Measurements from ENCODE around the gene ACTG2. TPM values are rescaled to one million over a fixed set of nuclear protein-coding genes. Genes with fewer than 3 reads are reported as not detected.

Gene ACTG2
- total and polyA plus RNA-seq, 2 donors from 2014 or later: 6.6 to 13.7 TPM

- Histone ChIP-seq H3K9me3 (ENCODE audit: control insufficient read depth in 2 of 3, insufficient read depth in 1 of 3, low read length in 3 of 3) (no peaks in the 10 kb centered on the region), H3K27ac (ENCODE audit: low read depth in 2 of 2, low read length in 2 of 2) (no peak overlapping the region), H3K36me3 (ENCODE audit: control insufficient read depth in 2 of 3, insufficient read depth in 3 of 3, low read length in 3 of 3) (no peaks in the 10 kb centered on the region), H3K4me3 (ENCODE audit: low read length in 3 of 3) (no peak overlapping the region), H3K9ac (ENCODE audit: low read length in 3 of 3) (no peak overlapping the region), H3K4me1 (ENCODE audit: control insufficient read depth in 2 of 3, insufficient read depth in 2 of 3, low read depth in 1 of 3, low read length in 3 of 3) (no peaks in the 10 kb centered on the region), H3K27me3 (ENCODE audit: control insufficient read depth, insufficient read depth, low read length) (no peaks in the 10 kb centered on the region)
- FAIRE-seq (no peak), DNase-seq (no peak)
- TF ChIP-seq CTCF (IDR thresholded peaks at IDR 0.05; ENCODE audit: borderline replicate concordance, extremely low read depth, insufficient read depth): no peak
- intact Hi-C loops (cut with DNase I): no loop called here
These were observed 1.7 kb downstream of the ACTG2 start for GRCh38 chr2:73894475-73894850.

- FAIRE-seq (no peak), DNase-seq (no peak)
- H3K27ac ChIP-seq (ENCODE audit: low read depth in 2 of 2, low read length in 2 of 2): no peak overlapping the region
- no peaks in the 10 kb centered on the region for H3K9me3 ChIP-seq (ENCODE audit: control insufficient read depth in 2 of 3, insufficient read depth in 1 of 3, low read length in 3 of 3)
- no peak overlapping the region for H3K4me3 ChIP-seq (ENCODE audit: low read length in 3 of 3)
- intact Hi-C loops (cut with DNase I): no loop called here
- H3K27me3 ChIP-seq (ENCODE audit: control insufficient read depth, insufficient read depth, low read length): no peaks in the 10 kb centered on the region
- no peak overlapping the region for H3K9ac ChIP-seq (ENCODE audit: low read length in 3 of 3)
- H3K36me3 ChIP-seq (ENCODE audit: control insufficient read depth in 2 of 3, insufficient read depth in 3 of 3, low read length in 3 of 3): no peaks in the 10 kb centered on the region
- H3K4me1 ChIP-seq (ENCODE audit: control insufficient read depth in 2 of 3, insufficient read depth in 2 of 3, low read depth in 1 of 3, low read length in 3 of 3): no peaks in the 10 kb centered on the region
- no peak for TF ChIP-seq CTCF (IDR thresholded peaks at IDR 0.05; ENCODE audit: borderline replicate concordance, extremely low read depth, insufficient read depth)
These were observed 2.1 kb downstream of the ACTG2 start for GRCh38 chr2:73894877-73895276.

DNA sequence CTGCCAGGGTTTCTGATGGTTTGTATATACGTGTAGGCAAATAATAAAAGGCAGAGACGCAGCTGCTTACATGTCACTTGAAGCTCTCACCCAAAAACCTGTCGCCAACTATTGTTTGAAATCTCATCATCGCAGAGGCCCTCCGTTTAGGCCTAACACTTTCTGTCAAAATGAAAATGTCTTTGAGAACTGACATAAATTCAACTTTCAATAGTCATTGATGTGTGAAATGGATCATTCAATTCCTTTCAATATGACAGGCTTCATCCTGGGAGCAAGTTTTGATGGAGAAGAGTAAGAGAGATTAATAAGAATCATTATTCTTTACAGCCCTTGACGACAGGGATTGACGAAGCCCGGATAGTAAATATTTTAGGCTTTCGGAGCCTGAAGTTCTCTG, 2.7 kb downstream of the ACTG2 start:
- Histone ChIP-seq H3K27ac (ENCODE audit: low read depth in 2 of 2, low read length in 2 of 2) (no peak overlapping the region), H3K9me3 (ENCODE audit: control insufficient read depth in 2 of 3, insufficient read depth in 1 of 3, low read length in 3 of 3) (no peaks in the 10 kb centered on the region), H3K36me3 (ENCODE audit: control insufficient read depth in 2 of 3, insufficient read depth in 3 of 3, low read length in 3 of 3) (no peaks in the 10 kb centered on the region), H3K4me1 (ENCODE audit: control insufficient read depth in 2 of 3, insufficient read depth in 2 of 3, low read depth in 1 of 3, low read length in 3 of 3) (no peaks in the 10 kb centered on the region), H3K27me3 (ENCODE audit: control insufficient read depth, insufficient read depth, low read length) (no peaks in the 10 kb centered on the region), H3K4me3 (ENCODE audit: low read length in 3 of 3) (no peak overlapping the region), H3K9ac (ENCODE audit: low read length in 3 of 3) (no peak overlapping the region)
- TF ChIP-seq CTCF (IDR thresholded peaks at IDR 0.05; ENCODE audit: borderline replicate concordance, extremely low read depth, insufficient read depth): no peak
- FAIRE-seq (no peak), DNase-seq (no peak)
- intact Hi-C loops (cut with DNase I): no loop called here
